CD8-positive, alpha-beta memory T cell (primary cell): Measurements from ENCODE around the gene SNX25. TPM values are rescaled to one million over a fixed set of nuclear protein-coding genes. Genes with fewer than 3 reads are reported as not detected.

ENCODE experiments used
- CTCF ChIA-PET: fragments of 350-600 bp; sonication (Branson Sonifier 250); formaldehyde crosslinking; loops from one replicate; lab custom pipeline; 2021; ENCODE audit warnings: antibody characterized with exemption; lab: Charles Lee
- POLR2A ChIA-PET: fragments of 350-600 bp; sonication (Branson Sonifier 250); formaldehyde crosslinking; loops from one replicate; lab custom pipeline; 2021; ENCODE audit warnings: antibody characterized with exemption; lab: Charles Lee
- DNase-seq, 5 donors: peaks; one replicate each; pipeline versions ENCODE4 v3.0.0 to v3.0.0-alpha.2; 2020 to 2022; ENCODE audit warnings: mixed read lengths in 1 of 5
- H3K27ac ChIP-seq: one replicate; pipeline ENCODE4 v1.7.0; 2013; ENCODE audit warnings: low read depth, mild to moderate bottlenecking, low read length, moderate library complexity
- H3K27me3 ChIP-seq: 2 replicates; pipeline ENCODE4 v1.7.0; 2013; ENCODE audit warnings: low read length, mild to moderate bottlenecking; ENCODE audit not compliant: insufficient read depth, poor library complexity, severe bottlenecking
- H3K36me3 ChIP-seq: 2 replicates; pipeline ENCODE4 v1.7.0; 2013; ENCODE audit warnings: mild to moderate bottlenecking, low read length, moderate library complexity; ENCODE audit not compliant: insufficient read depth
- H3K4me1 ChIP-seq: 2 replicates; pipeline ENCODE4 v1.7.0; 2013; ENCODE audit warnings: mild to moderate bottlenecking, low read length, moderate library complexity; ENCODE audit not compliant: insufficient read depth
- H3K4me3 ChIP-seq: 2 replicates; pipeline ENCODE4 v1.7.0; 2013; ENCODE audit warnings: mild to moderate bottlenecking, low read length
- H3K9me3 ChIP-seq: 2 replicates; pipeline ENCODE4 v1.7.0; 2013; ENCODE audit warnings: mild to moderate bottlenecking, low read length
- H3K27ac Mint-ChIP-seq, 8 donors: one replicate each; pipeline ENCODE4 v1.8.0; 2020 to 2021; ENCODE audit warnings: mixed read lengths in 8 of 8, mild to moderate bottlenecking in 6 of 8, inconsistent platforms in 3 of 8, moderate library complexity in 3 of 8
- H3K27me3 Mint-ChIP-seq, 2 donors: one replicate each; pipeline ENCODE4 v1.8.0; 2020 to 2021; ENCODE audit warnings: mixed read lengths in 2 of 2, mild to moderate bottlenecking in 1 of 2, moderate library complexity in 1 of 2
- H3K36me3 Mint-ChIP-seq, 3 donors: one replicate each; pipeline ENCODE4 v1.8.0; 2020 to 2021; ENCODE audit warnings: mixed read lengths in 3 of 3, inconsistent platforms in 1 of 3, mild to moderate bottlenecking in 1 of 3
- H3K4me1 Mint-ChIP-seq, 3 donors: one replicate each; pipeline ENCODE4 v1.8.0; 2020 to 2021; ENCODE audit warnings: mixed read lengths in 3 of 3, inconsistent platforms in 1 of 3, mild to moderate bottlenecking in 1 of 3
- H3K4me3 Mint-ChIP-seq, 7 donors: one replicate each; pipeline ENCODE4 v1.8.0; 2020 to 2021; ENCODE audit warnings: mixed read lengths in 7 of 7, mild to moderate bottlenecking in 6 of 7, moderate library complexity in 4 of 7, inconsistent platforms in 2 of 7
- H3K9me3 Mint-ChIP-seq, 5 donors: one replicate each; pipeline ENCODE4 v1.8.0; 2020 to 2022; ENCODE audit warnings: mixed read lengths in 5 of 5, mild to moderate bottlenecking in 3 of 5, moderate library complexity in 2 of 5, inconsistent platforms in 1 of 5
- polyA plus RNA-seq: library from polyadenylated mRNA; unstranded; fragments of 300-500 nt; fragmentation: Illumina TruSeq; gene quantifications from one replicate; pipeline ENCODE4 v1.2.3, GENCODE V29; 2021
- total RNA-seq, 2 experiments: library from RNA; stranded (reverse); gene quantifications; one replicate each; pipeline ENCODE4 v1.2.3, GENCODE V29; 2021

The SNX25 gene
- total and polyA plus RNA-seq, 3 experiments from 2014 or later = 7.8 to 18.2 (median 17.7) TPM

DNA sequence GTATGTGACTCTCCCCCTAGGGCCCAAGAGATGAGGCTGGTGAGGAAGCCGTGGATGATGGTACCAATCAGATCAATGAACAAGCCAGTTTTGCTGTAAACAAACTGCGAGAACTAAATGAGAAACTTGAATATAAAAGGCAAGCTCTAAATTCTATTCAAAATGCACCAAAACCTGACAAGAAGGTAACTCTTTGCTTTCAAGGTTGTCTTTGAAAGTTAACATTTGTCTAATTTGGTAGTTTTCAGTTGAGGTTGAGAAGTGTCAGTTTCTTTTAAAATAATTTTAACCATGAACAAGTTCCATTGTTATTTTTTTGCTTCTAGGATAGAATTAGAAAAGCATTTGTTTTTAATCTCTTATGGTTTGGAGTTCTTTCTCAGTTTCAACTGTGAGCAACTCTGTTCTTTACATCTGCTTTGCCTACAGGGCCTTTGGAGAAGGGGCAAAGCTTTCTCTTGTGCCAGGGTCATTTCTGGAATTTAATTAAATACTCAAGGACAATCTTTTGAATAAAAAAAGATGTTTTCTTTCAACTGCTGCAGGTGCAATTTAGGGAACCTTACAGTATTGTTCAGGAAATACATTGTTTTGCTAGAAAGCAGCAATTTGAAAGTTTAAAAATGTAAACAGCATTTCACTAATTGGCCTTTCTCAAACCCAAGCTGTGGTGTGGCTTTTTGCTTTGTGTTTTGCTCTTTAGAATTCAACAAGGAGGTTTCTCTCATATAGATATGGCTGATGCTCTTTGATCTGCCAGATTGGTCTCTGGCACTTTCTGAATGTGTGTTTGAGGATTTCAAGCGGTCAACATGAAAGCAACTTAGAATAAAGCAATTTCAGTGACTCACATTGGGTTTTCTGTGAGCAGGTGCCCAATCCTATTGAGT lies 123.4 kb downstream of the SNX25 start:
- H3K27me3 Mint-ChIP-seq = no peaks in the 10 kb centered on the region
- Histone ChIP-seq H3K36me3 (no peaks in the 10 kb centered on the region), H3K4me3 (no peak overlapping the region), H3K27me3 (no peaks in the 10 kb centered on the region), H3K27ac (no peak overlapping the region), H3K9me3 (no peaks in the 10 kb centered on the region), H3K4me1 (no peaks in the 10 kb centered on the region)
- CTCF ChIA-PET = no interaction called here
- H3K4me1 Mint-ChIP-seq = no peaks in the 10 kb centered on the region
- POLR2A ChIA-PET = interaction anchor here (0.6 kb wide), 1 partner anchor 1460 kb away, joined by 7 read pairs; no protein-coding TSS in a partner anchor
- H3K4me3 Mint-ChIP-seq = no peak overlapping the region
- no peaks in the 10 kb centered on the region for H3K9me3 Mint-ChIP-seq
- DNase-seq = no peak
- H3K36me3 Mint-ChIP-seq = peaks cover 19 to 34% (median 23%) of the 10 kb centered on the region in 3 donors
- H3K27ac Mint-ChIP-seq = peak overlapping the region in 1 of 8 donors; percentile 61

DNA sequence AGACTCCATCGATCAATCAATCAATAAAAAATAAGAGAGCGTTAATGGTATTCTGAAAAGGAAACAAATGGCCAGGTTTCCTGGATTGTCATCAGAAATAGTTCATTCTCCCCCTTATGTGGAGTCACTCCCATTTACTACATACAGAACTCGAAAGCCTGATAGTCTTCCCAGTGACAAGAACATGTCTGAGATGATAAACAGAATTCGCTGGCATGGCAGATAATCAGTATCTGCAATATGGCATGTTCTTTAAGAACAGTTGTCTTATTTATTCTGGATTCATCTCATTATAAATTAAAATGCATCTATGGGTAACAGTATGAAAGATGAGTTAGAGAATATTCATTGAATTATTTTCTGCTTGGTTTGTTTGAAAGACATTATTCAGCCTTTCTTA lies 124.9 kb downstream of the SNX25 start:
- ChIA-PET POLR2A (no interaction called here), CTCF (no interaction called here)
- Histone ChIP-seq H3K4me3 (no peak overlapping the region), H3K27ac (no peak overlapping the region), H3K9me3 (no peaks in the 10 kb centered on the region), H3K27me3 (no peaks in the 10 kb centered on the region), H3K36me3 (no peaks in the 10 kb centered on the region), H3K4me1 (no peaks in the 10 kb centered on the region)
- H3K4me1 Mint-ChIP-seq = no peaks in the 10 kb centered on the region
- peaks cover 17 to 34% (median 19%) of the 10 kb centered on the region in 3 donors for H3K36me3 Mint-ChIP-seq
- DNase-seq = no peak
- H3K4me3 Mint-ChIP-seq = no peak overlapping the region
- no peak overlapping the region for H3K27ac Mint-ChIP-seq
- H3K9me3 Mint-ChIP-seq = no peaks in the 10 kb centered on the region
- no peaks in the 10 kb centered on the region for H3K27me3 Mint-ChIP-seq

DNA sequence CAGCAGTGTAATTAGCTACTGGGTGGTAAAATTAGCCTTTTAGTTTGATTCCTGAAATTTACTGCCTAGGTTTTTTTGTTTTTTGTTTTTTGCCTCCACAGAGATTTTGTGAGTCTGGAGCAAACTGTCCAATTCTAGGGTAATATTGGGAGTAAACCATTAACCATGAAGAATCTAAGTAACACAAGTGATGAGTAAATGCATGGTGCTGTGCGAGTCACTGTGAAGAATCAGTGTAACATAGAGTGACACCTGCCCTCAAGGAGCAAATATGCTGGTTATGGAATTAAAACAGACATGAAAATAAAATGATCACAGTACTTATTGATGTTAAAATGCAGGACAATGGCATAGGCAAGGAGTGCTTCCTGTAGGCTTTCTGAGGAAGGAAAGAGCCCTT lies 126.2 kb downstream of the SNX25 start:
- Mint-ChIP-seq H3K4me3 (no peak overlapping the region), H3K36me3 (peaks cover 17 to 36% (median 21%) of the 10 kb centered on the region in 3 donors), H3K27me3 (no peaks in the 10 kb centered on the region), H3K27ac (no peak overlapping the region), H3K9me3 (no peaks in the 10 kb centered on the region), H3K4me1 (peaks cover 0 to 11% (median 3%) of the 10 kb centered on the region in 3 donors)
- H3K27me3 ChIP-seq = no peaks in the 10 kb centered on the region
- H3K4me1 ChIP-seq = no peaks in the 10 kb centered on the region
- no peaks in the 10 kb centered on the region for H3K9me3 ChIP-seq
- POLR2A ChIA-PET = no interaction called here
- H3K4me3 ChIP-seq = no peak overlapping the region
- CTCF ChIA-PET = no interaction called here
- no peak overlapping the region for H3K27ac ChIP-seq
- no peak for DNase-seq
- H3K36me3 ChIP-seq = no peaks in the 10 kb centered on the region

DNA sequence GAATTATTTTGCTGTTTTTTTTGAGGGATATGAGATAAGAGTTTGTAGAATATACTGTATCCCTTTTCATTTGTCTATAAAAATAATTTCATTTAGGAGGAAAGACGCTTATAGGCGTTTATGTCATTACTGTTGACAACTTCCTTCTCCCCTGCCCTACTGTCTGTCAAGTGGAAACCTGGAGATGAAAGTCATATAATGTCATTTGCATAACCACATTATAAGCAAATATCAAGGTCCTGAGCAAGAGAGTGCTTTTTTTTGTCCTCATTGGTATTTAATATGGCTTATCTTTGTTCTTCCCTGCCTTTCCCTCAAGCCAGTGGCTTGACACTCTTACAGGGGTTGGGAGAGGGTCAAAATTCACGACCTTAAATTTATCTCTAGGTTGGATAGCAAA lies 130.5 kb downstream of the SNX25 start:
- Histone ChIP-seq H3K27ac (no peak overlapping the region), H3K4me1 (peaks cover 4% of the 10 kb centered on the region), H3K36me3 (no peaks in the 10 kb centered on the region), H3K27me3 (no peaks in the 10 kb centered on the region), H3K4me3 (no peak overlapping the region), H3K9me3 (no peaks in the 10 kb centered on the region)
- ChIA-PET POLR2A (no interaction called here), CTCF (no interaction called here)
- Mint-ChIP-seq H3K36me3 (peaks cover 17 to 48% (median 27%) of the 10 kb centered on the region in 3 donors), H3K27ac (peak overlapping the region in 1 of 8 donors; percentile 45), H3K4me1 (peaks cover 26 to 46% (median 33%) of the 10 kb centered on the region in 3 donors), H3K27me3 (no peaks in the 10 kb centered on the region), H3K9me3 (no peaks in the 10 kb centered on the region), H3K4me3 (no peak overlapping the region)
- DNase-seq = no peak

DNA sequence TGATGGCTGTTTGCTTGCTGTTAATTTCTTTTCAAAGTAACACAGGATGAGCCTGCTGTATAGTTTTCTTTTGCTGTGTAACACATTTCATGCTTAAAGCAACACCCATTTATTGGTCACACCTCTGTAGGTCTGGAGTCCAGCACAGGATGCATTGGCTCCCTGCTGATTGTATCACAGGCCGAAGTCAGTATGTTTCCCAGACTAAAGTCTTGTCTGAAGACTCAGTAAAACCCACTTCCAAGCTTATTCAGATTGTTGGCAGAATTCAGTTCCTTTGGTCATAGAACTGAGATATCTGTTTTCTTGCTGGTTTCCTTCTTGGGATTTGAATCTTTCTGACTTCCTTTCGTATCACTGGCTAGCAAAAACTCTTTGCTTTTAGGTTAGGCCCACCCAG lies 132.0 kb downstream of the SNX25 start:
- Histone ChIP-seq H3K27ac (no peak overlapping the region), H3K36me3 (no peaks in the 10 kb centered on the region), H3K27me3 (no peaks in the 10 kb centered on the region), H3K9me3 (no peaks in the 10 kb centered on the region), H3K4me3 (no peak overlapping the region), H3K4me1 (peaks cover 10% of the 10 kb centered on the region)
- peaks cover 29 to 50% (median 38%) of the 10 kb centered on the region in 3 donors for H3K4me1 Mint-ChIP-seq
- ChIA-PET CTCF (no interaction called here), POLR2A (no interaction called here)
- peak overlapping the region in 2 of 7 donors; percentile 32 to 49 for H3K4me3 Mint-ChIP-seq
- no peak for DNase-seq
- peak overlapping the region in 1 of 8 donors; percentile 43 for H3K27ac Mint-ChIP-seq
- no peaks in the 10 kb centered on the region for H3K9me3 Mint-ChIP-seq
- H3K36me3 Mint-ChIP-seq = peaks cover 16 to 45% (median 28%) of the 10 kb centered on the region in 3 donors
- no peaks in the 10 kb centered on the region for H3K27me3 Mint-ChIP-seq

DNA sequence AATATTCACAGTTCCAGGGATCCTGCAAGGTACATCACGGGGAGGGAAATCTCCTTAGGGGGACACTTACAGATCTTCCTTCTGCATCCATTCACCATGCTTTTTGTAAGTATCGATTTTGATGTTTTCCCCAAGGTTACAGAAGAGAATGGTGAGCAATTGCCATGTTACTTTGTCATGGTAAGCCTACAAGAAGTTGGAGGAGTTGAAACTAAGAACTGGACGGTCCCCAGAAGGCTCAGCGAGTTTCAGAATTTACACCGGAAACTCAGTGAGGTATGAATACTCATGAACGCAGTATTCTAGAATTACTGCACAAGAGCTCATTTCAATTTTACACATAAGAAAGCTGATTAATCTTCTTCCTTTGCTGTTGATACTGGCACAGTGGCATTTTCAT lies 132.4 kb downstream of the SNX25 start:
- ChIA-PET CTCF (no interaction called here), POLR2A (no interaction called here)
- peaks cover 10% of the 10 kb centered on the region for H3K4me1 ChIP-seq
- no peak overlapping the region for H3K4me3 ChIP-seq
- Mint-ChIP-seq H3K4me3 (peak overlapping the region in 5 of 7 donors; percentile 32 to 61 (median 49)), H3K27ac (peak overlapping the region in 2 of 8 donors; percentile 30 to 43), H3K9me3 (no peaks in the 10 kb centered on the region), H3K4me1 (peaks cover 29 to 50% (median 38%) of the 10 kb centered on the region in 3 donors), H3K36me3 (peaks cover 17 to 48% (median 26%) of the 10 kb centered on the region in 3 donors), H3K27me3 (no peaks in the 10 kb centered on the region)
- H3K36me3 ChIP-seq = no peaks in the 10 kb centered on the region
- no peak for DNase-seq
- H3K27me3 ChIP-seq = no peaks in the 10 kb centered on the region
- H3K9me3 ChIP-seq = no peaks in the 10 kb centered on the region
- H3K27ac ChIP-seq = no peak overlapping the region

DNA sequence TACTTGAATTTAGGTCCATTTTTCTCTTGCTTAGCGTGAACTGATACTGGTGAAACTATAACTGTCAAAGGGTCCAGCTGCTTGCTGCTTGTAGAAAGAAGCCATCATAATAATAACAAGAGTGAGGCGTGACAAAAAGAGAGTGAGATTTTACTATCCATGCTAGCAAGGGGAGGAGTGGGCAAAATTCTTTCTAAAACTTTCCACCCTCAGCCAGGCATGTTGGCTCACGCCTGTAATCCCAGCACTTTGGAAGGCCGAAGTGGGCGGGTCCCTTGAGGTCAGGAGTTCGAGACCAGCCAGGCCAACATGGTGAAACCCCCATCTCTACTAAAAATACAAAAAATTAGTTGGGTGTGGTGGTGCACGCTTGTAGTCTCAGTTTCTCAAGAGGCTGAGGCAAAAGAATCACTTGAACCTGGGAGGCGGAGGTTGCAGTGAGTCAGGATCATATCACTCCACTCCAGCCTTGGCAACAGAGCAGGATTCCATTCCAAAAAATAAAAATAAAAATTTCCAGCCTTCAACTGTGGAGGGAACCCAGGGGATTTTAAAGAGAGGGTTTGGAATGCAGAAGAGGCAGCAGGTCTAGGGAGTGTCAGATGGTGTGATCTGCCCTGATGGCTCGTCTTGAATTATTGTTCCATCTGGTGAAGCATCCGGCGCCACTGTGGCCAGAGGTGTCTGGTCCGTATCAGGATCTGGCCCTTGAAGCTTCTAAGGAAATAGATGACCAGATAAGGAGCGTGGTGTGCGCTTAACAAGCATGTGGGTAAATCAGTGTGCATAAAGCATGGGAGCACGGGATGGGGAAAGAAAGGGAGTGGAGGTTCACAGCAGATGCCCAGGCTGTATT lies 134.6 kb downstream of the SNX25 start:
- H3K4me1 Mint-ChIP-seq = peaks cover 29 to 50% (median 38%) of the 10 kb centered on the region in 3 donors
- no peak for DNase-seq
- POLR2A ChIA-PET = no interaction called here

More for the DNA sequence above, 134.6 kb downstream of the SNX25 start:
- Histone ChIP-seq H3K27ac (no peak overlapping the region), H3K9me3 (no peaks in the 10 kb centered on the region), H3K36me3 (no peaks in the 10 kb centered on the region), H3K4me1 (peaks cover 10% of the 10 kb centered on the region), H3K27me3 (no peaks in the 10 kb centered on the region), H3K4me3 (no peak overlapping the region)
- H3K27me3 Mint-ChIP-seq = no peaks in the 10 kb centered on the region
- CTCF ChIA-PET = interaction anchor here (1.0 kb wide), 1 partner anchor 14 kb away, joined by 3 read pairs; no protein-coding TSS in a partner anchor
- H3K27ac Mint-ChIP-seq = peak overlapping the region in 4 of 8 donors; percentile 61 to 88 (median 71)
- H3K4me3 Mint-ChIP-seq = no peak overlapping the region
- peaks cover 26 to 56% (median 31%) of the 10 kb centered on the region in 3 donors for H3K36me3 Mint-ChIP-seq
- H3K9me3 Mint-ChIP-seq = no peaks in the 10 kb centered on the region
